LoVo (cell line): ENCODE data around the gene CPT1B.

ENCODE experiments used
- DNase-seq: peaks from one replicate; pipeline ENCODE4 v3.0.0-alpha.2; 2016; ENCODE audit warnings: low spot score

Gene CPT1B

GRCh38 chr22:50569896-50570535 lies 8.2 kb downstream of the CPT1B start:
- no peak for DNase-seq

DNA sequence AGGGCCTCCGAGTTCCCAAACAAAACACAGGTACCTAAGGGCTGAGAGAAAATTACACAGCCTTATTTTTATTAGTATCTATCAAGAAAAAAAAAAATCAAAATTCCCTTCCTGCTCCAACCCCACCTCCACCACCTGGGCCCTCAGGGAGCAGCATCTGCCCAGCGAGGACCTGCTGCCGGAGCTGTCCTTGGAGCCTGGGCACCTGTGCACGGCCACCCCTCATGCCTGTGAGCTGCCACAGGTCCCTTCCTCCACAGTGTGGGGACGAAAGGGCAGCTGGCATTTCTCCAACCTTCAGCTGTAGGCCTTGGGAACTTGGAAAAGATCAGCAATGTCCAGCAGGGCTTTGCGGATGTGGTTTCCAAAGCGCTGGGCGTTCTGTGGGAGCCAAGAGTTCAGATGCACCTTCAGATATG lies 9.2 kb downstream of the CPT1B start:
- DNase-seq: no peak

DNA sequence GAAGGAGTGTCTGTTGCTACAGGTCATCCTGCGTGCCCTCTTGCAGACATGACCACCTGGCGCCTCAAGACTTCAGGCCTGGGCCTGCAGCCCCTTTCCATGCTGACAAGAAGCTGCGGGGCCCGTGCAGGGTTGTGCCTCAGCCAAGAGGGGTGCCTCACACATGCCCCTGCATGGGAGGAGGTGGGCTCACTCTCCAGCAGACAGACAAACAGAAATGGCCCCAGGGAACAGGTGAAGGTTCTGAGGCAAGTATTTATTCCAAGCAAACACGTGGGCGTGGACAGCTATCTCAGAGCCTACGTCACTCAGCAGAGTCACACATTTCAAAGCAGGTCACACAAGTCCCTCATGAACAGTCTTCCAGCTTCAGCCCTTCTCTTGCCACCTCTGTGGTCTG lies 9.6 kb downstream of the CPT1B start:
- DNase-seq: no peak

DNA sequence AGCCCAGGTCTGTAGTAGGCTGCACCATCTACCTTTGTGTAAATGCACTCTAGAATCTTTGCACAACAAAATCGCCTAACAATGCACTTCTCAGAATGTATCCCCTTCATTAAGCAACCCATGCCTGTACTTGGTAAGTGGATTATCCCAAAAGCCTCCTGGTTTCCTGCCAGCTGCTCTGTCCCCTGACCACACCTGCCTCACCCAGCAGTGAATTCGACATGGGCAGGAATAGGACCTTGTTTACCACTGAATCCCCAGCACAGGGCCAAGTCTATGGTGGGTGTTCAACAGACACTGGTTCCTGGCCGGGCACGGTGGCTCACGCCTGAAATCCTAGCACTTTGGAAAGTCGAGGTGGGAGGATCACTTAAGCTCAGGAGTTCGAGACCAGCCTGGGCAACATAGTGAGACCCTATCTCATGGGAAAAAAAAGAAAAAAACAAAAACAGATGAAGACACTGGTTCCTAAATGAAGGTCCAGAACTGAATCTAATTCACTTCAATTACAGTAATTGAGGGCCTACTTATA lies 10.4 kb downstream of the CPT1B start:
- DNase-seq: no peak

GRCh38 chr22:50564289-50564688 lies 13.9 kb downstream of the CPT1B start:
- peak; percentile 64 for DNase-seq

DNA sequence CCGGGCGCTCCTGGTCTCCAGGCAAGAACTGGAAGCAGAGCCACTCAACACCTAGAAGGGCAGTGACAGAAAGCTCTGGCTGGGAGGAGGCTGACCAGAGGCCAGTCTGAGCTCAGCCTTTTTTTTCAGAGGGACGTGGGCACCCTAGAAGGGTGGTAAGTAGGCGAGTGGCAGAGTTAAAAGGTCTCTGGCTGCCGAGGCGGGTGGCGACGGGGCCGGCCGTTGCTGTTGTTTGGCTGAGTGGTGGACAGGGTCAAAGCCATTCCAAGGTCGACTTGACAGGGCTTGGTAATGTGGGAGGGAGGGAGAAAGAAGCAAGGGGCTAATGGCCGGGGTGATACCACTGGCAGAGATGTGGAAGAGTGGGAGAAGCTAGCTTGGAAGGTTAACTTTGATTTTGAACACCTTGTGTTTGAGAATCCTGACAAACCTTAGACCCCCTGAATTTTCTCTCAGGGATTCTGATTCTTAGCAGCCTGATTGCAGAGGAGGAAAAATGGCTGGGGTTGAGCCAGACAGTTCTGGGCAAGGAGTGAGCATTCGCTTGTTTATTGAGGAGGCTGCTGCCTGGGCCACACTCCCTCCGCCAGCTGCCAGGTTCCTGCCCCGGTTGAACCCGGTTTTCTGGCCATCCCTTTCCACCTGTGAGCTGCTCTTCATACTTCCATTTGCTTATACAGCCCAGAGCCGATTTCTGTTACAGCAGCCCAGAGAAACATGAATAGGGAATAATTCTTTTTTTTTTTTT lies 14.6 kb downstream of the CPT1B start:
- DNase-seq: no peak

DNA sequence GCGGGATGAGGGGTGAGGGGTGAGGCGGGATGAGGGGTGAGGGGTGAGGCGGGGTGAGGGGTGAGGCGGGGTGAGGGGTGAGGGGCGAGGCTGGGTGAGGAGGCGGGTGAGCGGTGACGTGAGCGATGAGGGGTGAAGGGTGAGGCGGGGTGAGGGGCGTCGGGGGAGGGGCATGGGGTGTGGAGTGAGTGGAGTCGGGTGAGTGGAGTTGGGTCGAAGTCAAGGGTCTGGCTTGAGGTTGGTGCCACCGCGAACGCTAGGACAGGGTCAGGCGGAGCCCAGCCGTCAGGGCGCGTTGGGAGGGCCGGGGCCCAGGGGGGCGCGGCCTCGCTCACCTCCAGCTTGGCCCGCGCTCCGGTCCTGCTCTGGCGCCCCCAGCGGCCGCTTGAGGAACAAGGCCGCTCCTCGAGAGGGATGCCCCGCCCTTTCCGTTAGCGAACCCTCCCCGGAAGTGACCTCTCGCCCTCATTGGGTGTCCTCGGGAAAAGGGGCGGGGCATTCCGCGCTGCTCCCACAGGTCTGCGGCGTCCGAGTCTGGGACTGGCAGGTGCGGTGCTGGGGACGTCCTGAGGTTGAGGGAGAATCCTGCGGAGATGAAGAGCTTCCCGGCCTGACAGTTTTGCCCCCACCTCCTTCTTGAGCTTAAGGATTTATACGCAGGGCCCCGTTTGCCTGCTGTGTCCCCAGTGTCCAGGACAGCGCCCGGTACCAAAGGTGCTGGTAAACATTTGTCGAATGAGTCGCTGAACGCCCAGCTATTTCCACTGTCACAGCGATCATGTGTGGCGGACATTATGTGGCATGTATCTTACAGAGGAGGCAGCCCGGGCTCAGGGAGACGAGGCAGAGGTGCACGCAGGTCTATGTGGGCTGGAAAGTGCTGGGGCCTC lies 15.5 kb downstream of the CPT1B start, which contains the start of gene SYCE3:
SYCE3 (minus strand) TSS at position 397 of the 890 bp plus-strand sequence. CDS start 6,514 bp downstream, outside the sequence.
- DNase-seq: peak; percentile 98

- no peak for DNase-seq
Observed at GRCh38 chr22:50561401-50562358, 16.5 kb downstream of the CPT1B start.

DNA sequence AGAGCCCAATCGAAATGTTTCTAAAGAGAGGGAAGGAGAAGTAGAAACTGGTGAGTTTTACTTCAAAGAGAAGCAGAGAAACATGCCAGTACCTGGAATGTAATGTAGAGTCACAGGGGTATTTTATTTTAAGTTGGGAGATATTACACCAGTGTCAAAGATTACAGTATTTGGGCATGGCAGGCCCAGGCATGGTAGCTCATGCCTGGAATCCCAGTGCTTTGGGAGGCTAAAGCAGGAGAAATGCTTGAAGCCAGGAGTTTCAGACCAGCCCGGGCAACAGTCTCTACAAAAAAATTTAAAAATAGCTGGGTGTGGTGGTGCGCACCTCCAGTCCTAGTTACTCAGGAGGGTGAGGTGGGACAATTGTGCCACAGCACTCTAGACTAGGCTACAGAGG lies 18.2 kb downstream of the CPT1B start:
- no peak for DNase-seq

DNA sequence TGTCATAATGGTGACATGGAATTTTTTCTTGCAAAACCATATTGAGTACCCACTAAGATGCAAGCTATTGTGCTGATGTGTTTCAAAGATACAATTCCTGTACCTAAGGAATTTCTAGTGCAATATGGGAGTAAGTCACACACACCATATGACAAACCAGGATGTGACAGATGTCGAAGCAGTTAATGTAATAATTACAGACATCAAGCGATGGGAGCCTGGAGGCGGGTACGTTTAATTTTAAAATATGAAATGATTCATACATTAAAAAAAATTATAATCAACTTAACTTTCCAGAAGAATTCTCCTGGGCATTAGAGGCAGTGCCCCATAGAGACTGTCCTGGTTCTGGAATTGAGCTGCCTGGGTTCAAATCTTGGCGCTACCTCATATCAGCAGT lies 21.5 kb downstream of the CPT1B start:
- DNase-seq: no peak

DNA sequence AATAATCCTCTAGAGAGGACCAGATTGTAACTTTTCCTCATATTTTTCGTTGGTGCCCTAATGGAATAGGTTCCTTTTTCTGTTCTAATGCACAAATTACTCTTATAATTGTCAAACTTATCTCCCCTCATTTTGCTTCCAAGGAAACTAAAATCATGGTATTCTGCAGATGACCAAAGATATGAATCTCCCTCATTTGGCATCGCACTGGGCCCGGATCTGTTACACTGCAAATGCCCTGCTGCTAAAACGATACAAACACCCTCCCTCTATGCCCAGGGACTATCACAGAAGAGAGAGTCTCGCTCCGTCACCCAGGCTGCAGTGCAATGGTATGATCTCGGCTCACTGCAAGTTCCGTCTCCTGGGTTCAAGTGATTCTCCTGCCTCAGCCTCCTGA lies 24.9 kb downstream of the CPT1B start:
- no peak for DNase-seq

GRCh38 chr22:50551160-50551752 lies 27.0 kb downstream of the CPT1B start:
- DNase-seq: no peak

- DNase-seq: no peak
Observed at GRCh38 chr22:50550395-50550794, 27.8 kb downstream of the CPT1B start.

GRCh38 chr22:50548921-50549790 lies 29.1 kb downstream of the CPT1B start:
- DNase-seq: no peak

- no peak for DNase-seq
Observed at GRCh38 chr22:50548040-50548920, 29.9 kb downstream of the CPT1B start.

DNA sequence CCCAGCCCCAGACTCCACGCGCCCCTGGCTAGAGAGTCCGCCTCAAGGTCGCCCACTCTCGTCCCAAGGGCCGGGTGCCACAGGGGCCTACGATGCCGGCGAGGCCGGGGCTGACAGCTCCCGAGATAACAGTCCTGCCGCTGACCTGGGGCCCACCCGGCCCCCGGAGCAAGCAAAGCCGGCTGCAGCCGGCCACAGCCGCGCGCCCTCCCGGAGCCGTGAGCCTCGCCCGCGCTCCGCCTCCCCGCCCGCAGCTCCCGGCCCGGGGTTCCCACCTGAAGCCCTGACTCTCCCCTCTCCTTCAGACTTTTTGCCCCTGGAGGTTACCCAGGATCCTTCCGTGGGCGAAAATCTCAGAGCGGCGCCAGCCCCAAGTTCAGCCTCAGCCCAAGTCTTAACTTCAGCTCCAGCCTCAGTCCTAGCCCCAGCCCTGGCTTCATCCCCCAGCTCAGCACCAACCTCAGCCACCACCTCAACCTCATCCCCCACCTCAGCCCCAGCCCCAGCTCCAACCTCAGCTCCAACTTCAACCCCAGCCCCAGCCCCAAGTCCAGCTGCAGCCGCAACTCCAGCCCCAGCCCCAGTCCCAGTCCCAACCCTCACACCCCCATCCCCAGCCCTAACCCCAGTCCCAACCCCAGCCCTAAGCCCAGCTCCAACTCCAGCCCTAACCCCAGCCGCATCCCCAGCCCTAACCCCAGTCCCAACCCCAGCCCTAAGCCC lies 30.8 kb downstream of the CPT1B start:
- no peak for DNase-seq

DNA sequence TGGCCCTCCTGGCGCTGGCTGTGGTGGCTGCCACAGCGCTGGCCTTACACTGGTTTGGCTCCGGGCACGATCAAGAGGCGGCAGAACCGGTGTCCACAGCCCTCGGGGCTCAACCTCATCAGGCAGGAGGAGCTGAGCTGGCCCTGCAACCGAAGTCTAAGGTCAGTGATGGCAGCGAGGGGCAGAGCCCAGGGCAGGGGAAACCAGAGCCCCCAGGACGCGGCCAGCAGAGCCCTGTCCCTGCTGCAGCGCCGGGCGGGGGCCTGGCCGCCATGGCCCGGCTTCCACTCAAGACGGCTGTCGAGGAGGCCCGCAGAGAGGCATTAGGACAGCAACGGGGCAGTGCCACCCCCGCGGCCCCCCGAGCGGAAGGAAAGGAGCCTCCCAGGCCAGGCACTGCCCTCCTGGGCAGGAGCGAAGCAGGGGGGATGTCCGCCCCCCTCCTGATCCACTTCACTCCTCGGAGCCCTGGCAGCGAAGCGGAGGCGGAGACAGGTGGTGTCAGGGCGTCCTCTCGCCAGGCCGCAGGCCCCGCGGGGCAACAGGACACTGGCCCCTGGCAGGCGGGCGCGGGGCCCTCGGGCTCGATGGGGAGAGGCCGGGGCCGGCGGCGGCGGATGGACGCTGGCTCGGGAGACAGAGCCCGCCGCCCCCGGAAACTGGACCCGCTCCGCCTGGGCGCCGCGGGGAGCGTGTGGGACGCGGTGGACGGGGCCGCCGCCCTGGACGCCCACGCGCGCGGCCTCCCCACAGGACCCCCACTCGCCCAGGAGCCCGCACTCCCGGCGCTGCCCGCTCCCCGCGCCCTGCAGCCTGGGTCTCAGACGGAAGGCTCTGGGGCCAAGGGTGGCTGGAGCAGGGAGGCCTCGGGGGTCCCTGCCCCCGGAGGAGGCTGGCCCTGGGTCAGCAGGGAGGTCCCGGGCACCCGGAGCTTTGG lies 31.6 kb downstream of the CPT1B start:
- DNase-seq: no peak
